Fibroblast of lung (primary cell): ENCODE results near the gene TMCO1. TPM values are rescaled to one million over a fixed set of nuclear protein-coding genes. Genes with fewer than 3 reads are reported as not detected.

Experiments used
- DNase-seq, 2 donors: peaks; one replicate each; pipeline versions ENCODE4 v3.0.0 to v3.0.0-alpha.2; 2010; ENCODE audit warnings: low read depth in 2 of 2
- H2AFZ ChIP-seq: 2 replicates; pipeline ENCODE4 v1.5.1; 2012; ENCODE audit warnings: low read length, control low read depth, inconsistent platforms
- H3K27ac ChIP-seq: 2 replicates; pipeline ENCODE4 v1.5.1; 2011; ENCODE audit warnings: low read length, control low read depth; ENCODE audit not compliant: insufficient read depth
- H3K27me3 ChIP-seq: 2 replicates; pipeline ENCODE4 v1.5.1; 2011; ENCODE audit warnings: mild to moderate bottlenecking, low read length; ENCODE audit not compliant: control insufficient read depth, insufficient read depth
- H3K36me3 ChIP-seq: 2 replicates; pipeline ENCODE4 v1.5.1; 2011; ENCODE audit warnings: low read length; ENCODE audit not compliant: control insufficient read depth, insufficient read depth
- H3K4me1 ChIP-seq: 2 replicates; pipeline ENCODE4 v1.5.1; 2011; ENCODE audit warnings: low read length; ENCODE audit not compliant: control insufficient read depth, insufficient read depth; ENCODE audit errors: extremely low read depth
- H3K4me2 ChIP-seq: 2 replicates; pipeline ENCODE4 v1.5.1; 2011; ENCODE audit warnings: low read length, control low read depth; ENCODE audit not compliant: insufficient read depth; ENCODE audit errors: extremely low read depth
- H3K4me3 ChIP-seq, 4 experiments: fragments of 200-600 bp in 1 of 4; sonication (generic) in 1 of 4; replicated peaks in 1 of 4; 2 replicates each; pipeline ENCODE4 v1.5.1; 2011 to 2016; ENCODE audit warnings: low read length in 4 of 4, low read depth in 3 of 4, mild to moderate bottlenecking in 3 of 4, control low read depth in 2 of 4, inconsistent platforms in 1 of 4, mixed read lengths in 1 of 4; ENCODE audit not compliant: insufficient read depth in 1 of 4; ENCODE audit errors: control extremely low read depth in 1 of 4
- H3K79me2 ChIP-seq: 2 replicates; pipeline ENCODE4 v1.5.1; 2012; ENCODE audit warnings: mild to moderate bottlenecking, low read length, inconsistent platforms; ENCODE audit not compliant: control insufficient read depth, insufficient read depth
- H3K9ac ChIP-seq: 2 replicates; pipeline ENCODE4 v1.5.1; 2011; ENCODE audit warnings: mild to moderate bottlenecking, low read length, control low read depth; ENCODE audit not compliant: insufficient read depth
- H3K9me3 ChIP-seq: 2 replicates; pipeline ENCODE4 v1.5.1; 2012; ENCODE audit warnings: low read depth, low read length; ENCODE audit not compliant: control insufficient read depth, insufficient read depth
- H4K20me1 ChIP-seq: 2 replicates; pipeline ENCODE4 v1.5.1; 2011; ENCODE audit warnings: low read length; ENCODE audit not compliant: control insufficient read depth, insufficient read depth; ENCODE audit errors: extremely low read depth
- CTCF ChIP-seq, 2 donors: IDR thresholded peaks in 1 of 2; conservative IDR thresholded peaks in 1 of 2; 1 replicate in 1 of 2; 2 replicates in 1 of 2; pipeline ENCODE4 v1.5.1; 2011 to 2012; ENCODE audit warnings: low read length in 2 of 2, control low read depth in 1 of 2, inconsistent platforms in 1 of 2, low read depth in 1 of 2, mild to moderate bottlenecking in 1 of 2
- EZH2 ChIP-seq: IDR thresholded peaks from 2 replicates; pipeline ENCODE4 v1.5.1; 2012; ENCODE audit warnings: low read length, control low read depth, mild to moderate bottlenecking; ENCODE audit errors: missing control alignments
- polyA plus RNA-seq, 2 donors: library from polyadenylated mRNA; depleted of rRNA in 1 of 2; stranded (reverse) in 1 of 2; unstranded in 1 of 2; fragments of >200 nt; gene quantifications; 2 replicates each; pipeline ENCODE4 v1.2.1, GENCODE V29; 2011 to 2012; ENCODE audit warnings: missing spikeins in 1 of 2
- total RNA-seq: library from RNA; depleted of rRNA; stranded (reverse); fragments of >200 nt; gene quantifications from 2 replicates; pipeline ENCODE4 v1.2.1, GENCODE V29; 2014

Gene TMCO1
- total and polyA plus RNA-seq, 2 donors (not counting 1 experiment from before 2014, with no cell fraction given), result 70.2 to 198 TPM

GRCh38 chr1:165688046-165688445 lies 80.6 kb downstream of the TMCO1 start:
- DNase-seq, result no peak
- no peaks in the 10 kb centered on the region for H3K36me3 ChIP-seq
- H3K27me3 ChIP-seq, result no peaks in the 10 kb centered on the region
- no peak overlapping the region for H3K4me3 ChIP-seq
- H3K4me1 ChIP-seq, result no peaks in the 10 kb centered on the region
- no peak overlapping the region for H3K9ac ChIP-seq
- peaks cover 53% of the 10 kb centered on the region for H3K79me2 ChIP-seq
- TF ChIP-seq CTCF (conservative IDR thresholded peaks at IDR 0.05 in 1 of 2, IDR thresholded peaks at IDR 0.05 in 1 of 2; ENCODE audit: low read depth in 1 of 2, low read length in 2 of 2) (no peak), EZH2 (no peak)
- H3K27ac ChIP-seq, result no peak overlapping the region
- H4K20me1 ChIP-seq, result no peaks in the 10 kb centered on the region
- H2AFZ ChIP-seq, result no peak overlapping the region
- H3K9me3 ChIP-seq, result no peaks in the 10 kb centered on the region
- no peak overlapping the region for H3K4me2 ChIP-seq

GRCh38 chr1:165686971-165687433 lies 81.7 kb downstream of the TMCO1 start:
- no peak for TF ChIP-seq CTCF (conservative IDR thresholded peaks at IDR 0.05 in 1 of 2, IDR thresholded peaks at IDR 0.05 in 1 of 2; ENCODE audit: low read depth in 1 of 2, low read length in 2 of 2)
- no peak for TF ChIP-seq EZH2
- Histone ChIP-seq H3K4me3 (no peak overlapping the region), H3K9me3 (no peaks in the 10 kb centered on the region), H3K36me3 (peaks cover 7% of the 10 kb centered on the region), H2AFZ (no peak overlapping the region), H3K27ac (no peak overlapping the region), H3K9ac (no peak overlapping the region), H4K20me1 (no peaks in the 10 kb centered on the region), H3K79me2 (peaks cover 56% of the 10 kb centered on the region), H3K4me2 (no peak overlapping the region), H3K4me1 (no peaks in the 10 kb centered on the region), H3K27me3 (no peaks in the 10 kb centered on the region)
- no peak for DNase-seq

- DNase-seq, result no peak
- Histone ChIP-seq H3K27ac (no peak overlapping the region), H3K4me2 (no peak overlapping the region), H3K9ac (no peak overlapping the region), H2AFZ (no peak overlapping the region), H4K20me1 (no peaks in the 10 kb centered on the region), H3K27me3 (no peaks in the 10 kb centered on the region), H3K4me3 (no peak overlapping the region), H3K9me3 (no peaks in the 10 kb centered on the region), H3K4me1 (no peaks in the 10 kb centered on the region), H3K36me3 (peaks cover 9% of the 10 kb centered on the region), H3K79me2 (peaks cover 50% of the 10 kb centered on the region)
- TF ChIP-seq EZH2, result no peak
- TF ChIP-seq CTCF (conservative IDR thresholded peaks at IDR 0.05 in 1 of 2, IDR thresholded peaks at IDR 0.05 in 1 of 2; ENCODE audit: low read depth in 1 of 2, low read length in 2 of 2), result peak in 1 of 2 donors; percentile 11
Observed at GRCh38 chr1:165686121-165686970, 82.3 kb downstream of the TMCO1 start.
